SK-N-SH (cell line): ENCODE data around the gene LEMD1. TPM values are rescaled to one million over a fixed set of nuclear protein-coding genes. Genes with fewer than 3 reads are reported as not detected.

Experiments
- CTCF ChIA-PET: fragments of 300-600, 350-600 bp; formaldehyde crosslinking; extraction: SDS; loops from one replicate; lab custom pipeline; 2021; lab: Yijun Ruan, JAX
- POLR2A ChIA-PET: fragments of 350-600 bp; sonication (Branson Sonifier 250); formaldehyde crosslinking; extraction: SDS; loops from one replicate; lab custom pipeline; 2020; ENCODE audit warnings: antibody characterized with exemption, inconsistent platforms; lab: Yijun Ruan, JAX
- DNase-seq: peaks from one replicate; pipeline ENCODE4 v3.0.0; 2012
- H2AFZ ChIP-seq: fragments of 200-600 bp; sonication (generic); 2 replicates; pipeline ENCODE4 v1.8.1; 2016; ENCODE audit warnings: antibody characterized with exemption, mild to moderate bottlenecking, low read depth
- H3F3A ChIP-seq: fragments of 200-600 bp; sonication (generic); replicated peaks from 2 replicates; pipeline ENCODE3; 2016; ENCODE audit warnings: antibody characterized with exemption, mild to moderate bottlenecking; ENCODE audit not compliant: insufficient read depth
- H3K27ac ChIP-seq, 2 experiments: fragments of 200-500 bp in 1 of 2; fragments of 200-600 bp in 1 of 2; sonication (Bioruptor generic) in 1 of 2; sonication (generic), shearing (Covaris generic) in 1 of 2; 2 replicates each; pipeline versions ENCODE4 v1.5.1 to v1.6.1; 2014 to 2016; ENCODE audit warnings: low read depth in 2 of 2, inconsistent platforms in 1 of 2, low read length in 1 of 2, mild to moderate bottlenecking in 1 of 2, mixed read lengths in 1 of 2
- H3K27me3 ChIP-seq: fragments of 200-600 bp; sonication (generic), shearing (Covaris generic); 2 replicates; pipeline ENCODE4 v1.6.1; 2016; ENCODE audit warnings: mixed run types; ENCODE audit not compliant: insufficient read depth
- H3K36me3 ChIP-seq, 2 experiments: fragments of 200-500 bp in 1 of 2; fragments of 200-600 bp in 1 of 2; sonication (Bioruptor generic) in 1 of 2; sonication (generic) in 1 of 2; replicated peaks in 1 of 2; 2 replicates each; pipeline versions ENCODE3 to v1.5.1; 2014 to 2016; ENCODE audit warnings: low read length in 1 of 2, mild to moderate bottlenecking in 1 of 2; ENCODE audit not compliant: insufficient read depth in 2 of 2, control insufficient read depth in 1 of 2
- H3K4me1 ChIP-seq, 2 experiments: fragments of 200-500 bp in 1 of 2; fragments of 200-600 bp in 1 of 2; sonication (Bioruptor generic) in 1 of 2; sonication (generic), shearing (Covaris generic) in 1 of 2; 2 replicates each; pipeline versions ENCODE4 v1.5.1 to v1.6.1; 2014 to 2016; ENCODE audit warnings: low read depth in 1 of 2, low read length in 1 of 2, mixed run types in 1 of 2; ENCODE audit not compliant: insufficient read depth in 2 of 2, control insufficient read depth in 1 of 2
- H3K4me2 ChIP-seq: fragments of 200-600 bp; sonication (generic), shearing (Covaris generic); 2 replicates; pipeline ENCODE4 v1.6.1; 2017; ENCODE audit warnings: mixed run types
- H3K4me3 ChIP-seq, 2 experiments: fragments of 200-500 bp in 1 of 2; fragments of 200-600 bp in 1 of 2; sonication (Bioruptor generic) in 1 of 2; sonication (generic), shearing (Covaris generic) in 1 of 2; 2 replicates each; pipeline versions ENCODE4 v1.5.1 to v1.8.1; 2014 to 2016; ENCODE audit warnings: low read depth in 2 of 2, inconsistent platforms in 1 of 2, low read length in 1 of 2, mild to moderate bottlenecking in 1 of 2, mixed read lengths in 1 of 2, moderate library complexity in 1 of 2
- H3K79me2 ChIP-seq: fragments of 200-600 bp; sonication (generic); 2 replicates; pipeline ENCODE4 v1.8.1; 2017; ENCODE audit warnings: mild to moderate bottlenecking; ENCODE audit not compliant: insufficient read depth
- H3K9ac ChIP-seq: fragments of 200-600 bp; sonication (generic); 2 replicates; pipeline ENCODE4 v1.6.1; 2017; ENCODE audit warnings: mixed run types
- H3K9me2 ChIP-seq: fragments of 200-600 bp; sonication (generic); 2 replicates; pipeline ENCODE4 v1.6.1; 2017; ENCODE audit warnings: mixed run types
- H3K9me3 ChIP-seq: fragments of 200-600 bp; sonication (generic); 2 replicates; pipeline ENCODE4 v1.6.1; 2017; ENCODE audit warnings: mixed run types, mild to moderate bottlenecking, moderate library complexity
- H4K20me1 ChIP-seq: fragments of 200-600 bp; sonication (generic); 2 replicates; pipeline ENCODE4 v1.6.1; 2017; ENCODE audit warnings: mild to moderate bottlenecking, mixed run types; ENCODE audit not compliant: insufficient read depth
- CHD2 ChIP-seq: fragments of 150-350 bp; IDR thresholded peaks from 2 replicates; pipeline ENCODE4 v1.6.1; 2018; ENCODE audit warnings: low read length; ENCODE audit not compliant: partially characterized antibody
- FOSL2 ChIP-seq: IDR thresholded peaks from 2 replicates; pipeline ENCODE4 v1.4.0; 2012; ENCODE audit warnings: low read depth, mild to moderate bottlenecking, moderate library complexity, borderline replicate concordance
- FOXM1 ChIP-seq: IDR thresholded peaks from 2 replicates; pipeline ENCODE4 v1.4.0; 2012; ENCODE audit warnings: low read depth, mild to moderate bottlenecking
- GATA2 ChIP-seq: sonication (generic); formaldehyde crosslinking; IDR thresholded peaks from 2 replicates; pipeline ENCODE4 v1.5.0; 2020; ENCODE audit warnings: mild to moderate bottlenecking, missing genetic modification reagents
- JUND ChIP-seq: IDR thresholded peaks from 2 replicates; pipeline ENCODE4 v1.4.0; 2012
- POLR2AphosphoS5 ChIP-seq: IDR thresholded peaks from 2 replicates; pipeline ENCODE4 v1.6.1; 2012; ENCODE audit warnings: low read depth, low read length
- RFX5 ChIP-seq: IDR thresholded peaks from 2 replicates; pipeline ENCODE4 v1.6.1; 2012; ENCODE audit warnings: mild to moderate bottlenecking, improper control_type of control experiment, low read length
- SIN3A ChIP-seq: IDR thresholded peaks from 2 replicates; pipeline ENCODE4 v1.6.1; 2012; ENCODE audit warnings: low read depth, mild to moderate bottlenecking, low read length, moderate library complexity, borderline replicate concordance
- SMC3 ChIP-seq: IDR thresholded peaks from 2 replicates; pipeline ENCODE4 v1.6.1; 2012; ENCODE audit warnings: low read depth, low read length, improper control_type of control experiment
- TAF1 ChIP-seq: IDR thresholded peaks from 2 replicates; pipeline ENCODE4 v1.6.1; 2012; ENCODE audit warnings: low read depth, mild to moderate bottlenecking, low read length, moderate library complexity, borderline replicate concordance
- TCF12 ChIP-seq: IDR thresholded peaks from 2 replicates; pipeline ENCODE4 v1.4.0; 2012
- TEAD4 ChIP-seq: IDR thresholded peaks from 2 replicates; pipeline ENCODE4 v1.4.0; 2012; ENCODE audit warnings: mild to moderate bottlenecking, borderline replicate concordance; ENCODE audit not compliant: insufficient read depth
- WGBS: methylation state at CpG from one replicate; pipeline ENCODE4 v1.1.6; 2017; ENCODE audit warnings: low lambda C conversion rate; 5-methylcytosine and 5-hydroxymethylcytosine counted together
- polyA plus RNA-seq, 3 experiments: library from polyadenylated mRNA; depleted of rRNA; stranded (reverse); fragments of >200 nt; gene quantifications; 2 replicates each; pipeline ENCODE4 v1.2.3, GENCODE V29; 2012
- TF ChIP-seq, protein P1 (sequence below): IDR thresholded peaks from 2 replicates; pipeline ENCODE4 v1.4.0; 2012; ENCODE audit warnings: low read depth, borderline replicate concordance
- TF ChIP-seq, protein P2 (sequence below): IDR thresholded peaks from 2 replicates; pipeline ENCODE4 v1.4.0; 2012; ENCODE audit warnings: low read depth
- TF ChIP-seq, protein P3 (sequence below): IDR thresholded peaks from 2 replicates; pipeline ENCODE4 v1.4.0; 2012; ENCODE audit warnings: low read depth, borderline replicate concordance
- TF ChIP-seq, protein P4 (sequence below): fragments of 150-350 bp; IDR thresholded peaks from 2 replicates; pipeline ENCODE4 v1.6.1; 2016; ENCODE audit warnings: mild to moderate bottlenecking, low read depth, low read length
- TF ChIP-seq, protein P5 (sequence below): IDR thresholded peaks from 2 replicates; pipeline ENCODE4 v1.6.1; 2012; ENCODE audit warnings: mild to moderate bottlenecking, low read depth, low read length, moderate library complexity

LEMD1 gene
- polyA plus RNA-seq, 1 of the 3 experiments (the other 2 are of a cell fraction): not detected

DNA sequence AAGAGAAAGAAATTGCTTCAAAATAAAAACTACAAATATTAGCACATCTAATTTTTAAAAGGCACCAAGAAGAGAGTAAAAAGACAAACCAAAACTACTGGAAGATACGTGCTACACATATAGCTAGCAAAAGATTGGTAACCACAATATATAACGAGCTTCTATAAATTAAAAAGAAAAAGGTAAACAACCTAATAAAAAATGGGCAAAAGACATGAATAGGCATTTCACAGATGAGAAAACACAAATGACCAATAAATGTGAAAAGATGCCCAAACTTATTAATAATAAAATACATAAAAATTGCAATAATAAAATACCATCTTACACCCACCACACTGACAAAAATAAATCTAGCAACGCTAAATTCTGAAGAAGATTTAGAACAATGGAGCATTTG lies 26.2 kb downstream of the LEMD1 start:
- H3F3A ChIP-seq: no peaks in the 10 kb centered on the region
- H3K9me2 ChIP-seq: no peaks in the 10 kb centered on the region
- TF ChIP-seq, protein P1, sequence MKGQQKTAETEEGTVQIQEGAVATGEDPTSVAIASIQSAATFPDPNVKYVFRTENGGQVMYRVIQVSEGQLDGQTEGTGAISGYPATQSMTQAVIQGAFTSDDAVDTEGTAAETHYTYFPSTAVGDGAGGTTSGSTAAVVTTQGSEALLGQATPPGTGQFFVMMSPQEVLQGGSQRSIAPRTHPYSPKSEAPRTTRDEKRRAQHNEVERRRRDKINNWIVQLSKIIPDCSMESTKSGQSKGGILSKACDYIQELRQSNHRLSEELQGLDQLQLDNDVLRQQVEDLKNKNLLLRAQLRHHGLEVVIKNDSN: no peak
- TF ChIP-seq SIN3A (no peak), FOXM1 (no peak), TEAD4 (no peak), JUND (no peak), RFX5 (no peak), TCF12 (no peak), CHD2 (no peak), POLR2AphosphoS5 (no peak), FOSL2 (no peak), SMC3 (no peak), TAF1 (no peak), GATA2 (CRISPR knock-in tag) (no peak)
- TF ChIP-seq, protein P2, sequence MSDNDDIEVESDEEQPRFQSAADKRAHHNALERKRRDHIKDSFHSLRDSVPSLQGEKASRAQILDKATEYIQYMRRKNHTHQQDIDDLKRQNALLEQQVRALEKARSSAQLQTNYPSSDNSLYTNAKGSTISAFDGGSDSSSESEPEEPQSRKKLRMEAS: no peak
- TF ChIP-seq, protein P3, sequence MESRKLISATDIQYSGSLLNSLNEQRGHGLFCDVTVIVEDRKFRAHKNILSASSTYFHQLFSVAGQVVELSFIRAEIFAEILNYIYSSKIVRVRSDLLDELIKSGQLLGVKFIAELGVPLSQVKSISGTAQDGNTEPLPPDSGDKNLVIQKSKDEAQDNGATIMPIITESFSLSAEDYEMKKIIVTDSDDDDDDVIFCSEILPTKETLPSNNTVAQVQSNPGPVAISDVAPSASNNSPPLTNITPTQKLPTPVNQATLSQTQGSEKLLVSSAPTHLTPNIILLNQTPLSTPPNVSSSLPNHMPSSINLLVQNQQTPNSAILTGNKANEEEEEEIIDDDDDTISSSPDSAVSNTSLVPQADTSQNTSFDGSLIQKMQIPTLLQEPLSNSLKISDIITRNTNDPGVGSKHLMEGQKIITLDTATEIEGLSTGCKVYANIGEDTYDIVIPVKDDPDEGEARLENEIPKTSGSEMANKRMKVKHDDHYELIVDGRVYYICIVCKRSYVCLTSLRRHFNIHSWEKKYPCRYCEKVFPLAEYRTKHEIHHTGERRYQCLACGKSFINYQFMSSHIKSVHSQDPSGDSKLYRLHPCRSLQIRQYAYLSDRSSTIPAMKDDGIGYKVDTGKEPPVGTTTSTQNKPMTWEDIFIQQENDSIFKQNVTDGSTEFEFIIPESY: no peak
- TF ChIP-seq, protein P4, sequence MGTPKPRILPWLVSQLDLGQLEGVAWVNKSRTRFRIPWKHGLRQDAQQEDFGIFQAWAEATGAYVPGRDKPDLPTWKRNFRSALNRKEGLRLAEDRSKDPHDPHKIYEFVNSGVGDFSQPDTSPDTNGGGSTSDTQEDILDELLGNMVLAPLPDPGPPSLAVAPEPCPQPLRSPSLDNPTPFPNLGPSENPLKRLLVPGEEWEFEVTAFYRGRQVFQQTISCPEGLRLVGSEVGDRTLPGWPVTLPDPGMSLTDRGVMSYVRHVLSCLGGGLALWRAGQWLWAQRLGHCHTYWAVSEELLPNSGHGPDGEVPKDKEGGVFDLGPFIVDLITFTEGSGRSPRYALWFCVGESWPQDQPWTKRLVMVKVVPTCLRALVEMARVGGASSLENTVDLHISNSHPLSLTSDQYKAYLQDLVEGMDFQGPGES: no peak
- TF ChIP-seq, protein P5, sequence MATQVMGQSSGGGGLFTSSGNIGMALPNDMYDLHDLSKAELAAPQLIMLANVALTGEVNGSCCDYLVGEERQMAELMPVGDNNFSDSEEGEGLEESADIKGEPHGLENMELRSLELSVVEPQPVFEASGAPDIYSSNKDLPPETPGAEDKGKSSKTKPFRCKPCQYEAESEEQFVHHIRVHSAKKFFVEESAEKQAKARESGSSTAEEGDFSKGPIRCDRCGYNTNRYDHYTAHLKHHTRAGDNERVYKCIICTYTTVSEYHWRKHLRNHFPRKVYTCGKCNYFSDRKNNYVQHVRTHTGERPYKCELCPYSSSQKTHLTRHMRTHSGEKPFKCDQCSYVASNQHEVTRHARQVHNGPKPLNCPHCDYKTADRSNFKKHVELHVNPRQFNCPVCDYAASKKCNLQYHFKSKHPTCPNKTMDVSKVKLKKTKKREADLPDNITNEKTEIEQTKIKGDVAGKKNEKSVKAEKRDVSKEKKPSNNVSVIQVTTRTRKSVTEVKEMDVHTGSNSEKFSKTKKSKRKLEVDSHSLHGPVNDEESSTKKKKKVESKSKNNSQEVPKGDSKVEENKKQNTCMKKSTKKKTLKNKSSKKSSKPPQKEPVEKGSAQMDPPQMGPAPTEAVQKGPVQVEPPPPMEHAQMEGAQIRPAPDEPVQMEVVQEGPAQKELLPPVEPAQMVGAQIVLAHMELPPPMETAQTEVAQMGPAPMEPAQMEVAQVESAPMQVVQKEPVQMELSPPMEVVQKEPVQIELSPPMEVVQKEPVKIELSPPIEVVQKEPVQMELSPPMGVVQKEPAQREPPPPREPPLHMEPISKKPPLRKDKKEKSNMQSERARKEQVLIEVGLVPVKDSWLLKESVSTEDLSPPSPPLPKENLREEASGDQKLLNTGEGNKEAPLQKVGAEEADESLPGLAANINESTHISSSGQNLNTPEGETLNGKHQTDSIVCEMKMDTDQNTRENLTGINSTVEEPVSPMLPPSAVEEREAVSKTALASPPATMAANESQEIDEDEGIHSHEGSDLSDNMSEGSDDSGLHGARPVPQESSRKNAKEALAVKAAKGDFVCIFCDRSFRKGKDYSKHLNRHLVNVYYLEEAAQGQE: no peak
- TF ChIP-seq, all 33 proteins: peak for 0
- no peaks in the 10 kb centered on the region for H4K20me1 ChIP-seq
- 25% methylated on average over 3 of the region's 3 CpGs for WGBS
- no peaks in the 10 kb centered on the region for H3K79me2 ChIP-seq
- H3K4me2 ChIP-seq: no peak overlapping the region
- POLR2A ChIA-PET: interaction anchor here (0.7 kb wide), 1 partner anchor 185 kb away, joined by 4 read pairs; no protein-coding TSS in a partner anchor
- H2AFZ ChIP-seq: no peak overlapping the region
- H3K4me3 ChIP-seq: no peak overlapping the region
- H3K36me3 ChIP-seq: no peaks in the 10 kb centered on the region
- DNase-seq: no peak
- H3K27me3 ChIP-seq: no peaks in the 10 kb centered on the region; the same call in 1 of the 2 replicates
- no peaks in the 10 kb centered on the region for H3K9me3 ChIP-seq
- no peak overlapping the region for H3K27ac ChIP-seq
- CTCF ChIA-PET: interaction anchor here (2.1 to 7.1 kb wide), 10 partner anchors 8 to 147 kb away, joined by 9 to 190 read pairs (median 20); no protein-coding TSS in a partner anchor
- H3K4me1 ChIP-seq: no peaks in the 10 kb centered on the region
- H3K9ac ChIP-seq: no peak overlapping the region
